HepG2 (cell line): ENCODE data around the gene BPIFA2. TPM values are rescaled to one million over a fixed set of nuclear protein-coding genes. Genes with fewer than 3 reads are reported as not detected.

Source experiments
- AFF4 ChIP-seq: sonication (generic); formaldehyde crosslinking; IDR thresholded peaks from 2 replicates; pipeline ENCODE4 v1.4.0; 2020; ENCODE audit warnings: missing genetic modification reagents
- ATF7-NPFF ChIP-seq: sonication (generic); formaldehyde crosslinking; IDR thresholded peaks from 2 replicates; pipeline ENCODE4 v1.8.1; 2023; ENCODE audit warnings: mild to moderate bottlenecking, low read depth, missing genetic modification reagents, moderate library complexity
- DNMT3B ChIP-seq: conservative IDR thresholded peaks from 2 replicates; pipeline ENCODE4 v1.6.1; 2016; ENCODE audit warnings: missing biosample characterization, control low read depth
- E2F2 ChIP-seq: sonication (generic); formaldehyde crosslinking; IDR thresholded peaks from 2 replicates; pipeline ENCODE4 v1.4.0; 2020; ENCODE audit warnings: missing genetic modification reagents, borderline replicate concordance
- EP300 ChIP-seq, 3 experiments: sonication (generic) in 1 of 3; formaldehyde crosslinking in 1 of 3; IDR thresholded peaks; 2 replicates each; pipeline versions ENCODE4 v1.5.1 to v1.6.1; 2011 to 2020; ENCODE audit warnings: low read depth in 2 of 3, low read length in 2 of 3, borderline replicate concordance in 1 of 3, improper control_type of control experiment in 1 of 3, mild to moderate bottlenecking in 1 of 3, missing genetic modification reagents in 1 of 3, moderate library complexity in 1 of 3
- FOSL1 ChIP-seq: sonication (generic); formaldehyde crosslinking; IDR thresholded peaks from 2 replicates; pipeline ENCODE4 v1.9.0; 2021; ENCODE audit warnings: missing genetic modification reagents, borderline replicate concordance
- FOXK2 ChIP-seq: fragments of 450-650 bp; IDR thresholded peaks from 2 replicates; pipeline ENCODE4 v1.6.1; 2016
- GATAD2A ChIP-seq: IDR thresholded peaks from 2 replicates; pipeline ENCODE4 v1.6.1; 2016
- HBP1 ChIP-seq: IDR thresholded peaks from 2 replicates; pipeline ENCODE4 v1.6.1; 2016; ENCODE audit warnings: low read depth, control low read depth
- MAFG ChIP-seq: sonication (generic); formaldehyde crosslinking; IDR thresholded peaks from 2 replicates; pipeline ENCODE4 v1.5.1; 2020; ENCODE audit warnings: mild to moderate bottlenecking, missing genetic modification reagents
- NFYB ChIP-seq: sonication (generic); formaldehyde crosslinking; IDR thresholded peaks from 2 replicates; pipeline ENCODE4 v1.4.0; 2020; ENCODE audit warnings: missing genetic modification reagents
- NR2F1 ChIP-seq, 2 experiments: fragments of 450-650 bp in 1 of 2; formaldehyde crosslinking in 1 of 2; IDR thresholded peaks; 2 replicates each; pipeline versions ENCODE4 v1.5.0 to v1.6.1; 2016 to 2020; ENCODE audit warnings: mild to moderate bottlenecking in 1 of 2, missing compliant biosample characterization in 1 of 2, missing genetic modification reagents in 1 of 2, moderate library complexity in 1 of 2
- SOX5 ChIP-seq: IDR thresholded peaks from 2 replicates; pipeline ENCODE4 v1.6.1; 2016; ENCODE audit warnings: borderline replicate concordance
- SRSF4 ChIP-seq: fragments of 200-400 bp; formaldehyde crosslinking; IDR thresholded peaks from one replicate; pipeline ENCODE4 v1.6.1; 2018; ENCODE audit warnings: mild to moderate bottlenecking, low read depth, low read length, moderate library complexity; ENCODE audit not compliant: poor library complexity, severe bottlenecking
- TMF1 ChIP-seq: sonication (generic); formaldehyde crosslinking; IDR thresholded peaks from 2 replicates; pipeline ENCODE4 v1.8.1; 2022; ENCODE audit warnings: low read depth, missing genetic modification reagents
- TSC22D2 ChIP-seq: sonication (generic); formaldehyde crosslinking; IDR thresholded peaks from 2 replicates; pipeline ENCODE4 v1.5.1; 2020; ENCODE audit warnings: missing genetic modification reagents, mild to moderate bottlenecking, borderline replicate concordance
- ZBED4 ChIP-seq: sonication (generic); formaldehyde crosslinking; IDR thresholded peaks from 2 replicates; pipeline ENCODE4 v1.4.0; 2020; ENCODE audit warnings: missing genetic modification reagents, borderline replicate concordance
- ZMAT3 ChIP-seq: sonication (generic); formaldehyde crosslinking; conservative IDR thresholded peaks from 2 replicates; pipeline ENCODE4 v1.7.0; 2021; ENCODE audit warnings: missing genetic modification reagents
- ZNF772 ChIP-seq: sonication (generic); formaldehyde crosslinking; IDR thresholded peaks from 2 replicates; pipeline ENCODE4 v1.5.0; 2020; ENCODE audit warnings: mild to moderate bottlenecking, missing genetic modification reagents
- polyA plus RNA-seq, 8 experiments: library from polyadenylated mRNA; depleted of rRNA in 3 of 8; stranded (reverse) in 7 of 8; unstranded in 1 of 8; fragments of >200 nt; fragmentation: Illumina TruSeq in 4 of 8; extraction: Trizol in 4 of 8; gene quantifications; 2 replicates each; pipeline versions ENCODE4 v1.2.1 to v1.2.3, GENCODE V29; 2011 to 2016; ENCODE audit warnings: low read depth in 4 of 8, missing spikeins in 1 of 8, mixed read lengths in 1 of 8; ENCODE audit not compliant: insufficient read depth in 1 of 8
- total RNA-seq, 5 experiments: library from RNA; depleted of rRNA; stranded (reverse); fragments of >200 nt; fragmentation: Illumina TruSeq; extraction: Trizol; gene quantifications; 2 replicates each; pipeline ENCODE4 v1.2.3, GENCODE V29; 2016; ENCODE audit warnings: low read depth in 1 of 5

BPIFA2 gene
- total and polyA plus RNA-seq, 2 of the 13 experiments (the other 11 are each of a cell fraction or from before 2014, with no cell fraction given), result not detected

GRCh38 chr20:33209789-33210188, 41.8 kb downstream of the BPIFA2 start (continued):
- peak; percentile 99 for TF ChIP-seq TSC22D2 (CRISPR knock-in tag)
- TF ChIP-seq NFYB (CRISPR knock-in tag), result peak; percentile 31; the same call in 1 of the 2 replicates
- no peak for TF ChIP-seq FOSL1 (CRISPR knock-in tag)
- TF ChIP-seq GATAD2A, result peak; percentile 76
- peak; percentile 93 for TF ChIP-seq ZNF772
- TF ChIP-seq HBP1 (CRISPR knock-in tag), result peak; percentile 98
- no peak for TF ChIP-seq SRSF4
- TF ChIP-seq MAFG (CRISPR knock-in tag), result no peak
- peak in 1 of 2 experiments; percentile 66; a peak in 1 of 4 replicates for TF ChIP-seq NR2F1 (CRISPR knock-in tag; IDR thresholded peaks at IDR 0.05)
- peak; percentile 85; the same call in 1 of the 2 replicates for TF ChIP-seq AFF4 (CRISPR knock-in tag)
- TF ChIP-seq ATF7-NPFF (CRISPR knock-in tag), result peak; percentile 96
- TF ChIP-seq EP300 (IDR thresholded peaks at IDR 0.05; ENCODE audit: low read depth in 2 of 2, low read length in 2 of 2), result no peak
- 0 out of 2 replicates have a peak, but pooled peaks have one; percentile 45 for TF ChIP-seq EP300 (CRISPR knock-in tag; IDR thresholded peaks at IDR 0.05; ENCODE audit: borderline replicate concordance)
- TF ChIP-seq ZMAT3, result peak; percentile 95
- TF ChIP-seq TMF1 (CRISPR knock-in tag), result peak; percentile 97
- peak; percentile 70; the same call in 1 of the 2 replicates for TF ChIP-seq E2F2
- TF ChIP-seq FOXK2, result no peak
- TF ChIP-seq DNMT3B (CRISPR knock-in tag), result peak; percentile 100
- TF ChIP-seq SOX5 (CRISPR knock-in tag), result peak; percentile 85
- peak; percentile 93 for TF ChIP-seq ZBED4 (CRISPR knock-in tag)
